KMS-11 (cell line): ENCODE results near the gene EDN3.

ENCODE experiments used
- H2AFZ ChIP-seq: fragments of 200-600 bp; sonication (generic); 2 replicates; pipeline ENCODE4 v1.6.1; 2016; ENCODE audit warnings: antibody characterized with exemption, mixed run types, low read depth
- H3K27ac ChIP-seq: fragments of 200-600 bp; sonication (generic); 2 replicates; pipeline ENCODE4 v1.6.1; 2016; ENCODE audit warnings: mild to moderate bottlenecking, mixed run types
- H3K27me3 ChIP-seq: fragments of 200-600 bp; sonication (generic); 2 replicates; pipeline ENCODE4 v1.6.1; 2017; ENCODE audit warnings: mild to moderate bottlenecking, low read depth, mixed run types, moderate library complexity; ENCODE audit not compliant: insufficient read depth
- H3K36me3 ChIP-seq: fragments of 200-600 bp; sonication (generic); 2 replicates; pipeline ENCODE4 v1.6.1; 2017; ENCODE audit warnings: mild to moderate bottlenecking, mixed run types; ENCODE audit not compliant: insufficient read depth
- H3K4me1 ChIP-seq: fragments of 200-600 bp; sonication (generic); 2 replicates; pipeline ENCODE4 v1.6.1; 2016; ENCODE audit warnings: mild to moderate bottlenecking, low read depth, mixed run types; ENCODE audit not compliant: poor library complexity, severe bottlenecking
- H3K4me2 ChIP-seq: fragments of 200-600 bp; sonication (generic); 2 replicates; pipeline ENCODE4 v1.7.0; 2016; ENCODE audit warnings: mild to moderate bottlenecking, mixed run types
- H3K4me3 ChIP-seq: fragments of 200-600 bp; sonication (generic); IDR thresholded peaks from 2 replicates; pipeline ENCODE4 v1.6.1; 2017; ENCODE audit warnings: low read depth, low read length, mixed read lengths; ENCODE audit not compliant: insufficient read depth
- H3K79me2 ChIP-seq: fragments of 200-600 bp; sonication (generic); 2 replicates; pipeline ENCODE4 v1.6.1; 2016; ENCODE audit warnings: low read depth, mixed run types; ENCODE audit not compliant: insufficient read depth
- H3K9ac ChIP-seq: fragments of 200-600 bp; sonication (generic); 2 replicates; pipeline ENCODE4 v1.6.1; 2016; ENCODE audit warnings: mild to moderate bottlenecking, mixed run types
- H4K20me1 ChIP-seq: fragments of 200-600 bp; sonication (generic); 2 replicates; pipeline ENCODE4 v1.6.1; 2016; ENCODE audit warnings: mild to moderate bottlenecking, mixed run types; ENCODE audit not compliant: insufficient read depth
- TF ChIP-seq, protein P1 (sequence below): fragments of 200-600 bp; sonication (generic); conservative IDR thresholded peaks from 2 replicates; pipeline ENCODE4 v1.6.1; 2017; ENCODE audit warnings: low read depth, mild to moderate bottlenecking, antibody characterized with exemption, low read length, moderate library complexity, mixed read lengths

The EDN3 gene

DNA sequence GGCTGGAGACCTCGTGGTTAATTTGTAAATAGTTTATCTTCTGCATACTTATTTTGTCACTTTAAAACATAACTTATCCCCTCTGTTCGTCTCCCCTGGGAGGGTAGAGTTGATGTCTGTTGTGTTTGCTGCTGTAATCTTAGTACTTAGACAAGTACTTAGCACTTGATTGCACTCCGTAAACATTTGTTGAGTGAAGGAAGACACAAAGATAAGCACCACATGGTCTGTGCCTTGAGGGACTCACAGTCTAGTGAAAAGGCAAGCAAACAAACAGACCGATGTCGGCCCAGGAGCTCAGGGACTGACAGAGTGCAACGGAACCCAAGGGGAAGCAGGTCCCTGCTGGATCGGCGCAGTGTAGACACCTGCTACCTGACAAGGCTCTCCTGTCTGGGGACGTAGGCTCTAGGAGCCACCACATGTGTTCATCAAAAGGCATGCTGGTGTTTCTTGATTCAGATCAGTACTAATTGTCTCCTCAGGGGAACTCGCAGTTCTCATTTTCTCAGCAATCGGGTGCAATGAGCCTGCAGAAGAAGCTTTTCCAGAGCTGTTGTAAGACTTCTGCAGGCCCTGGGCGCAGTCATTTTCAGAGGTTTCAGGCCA is 31.4 kb downstream of the EDN3 start:
- Histone ChIP-seq H3K79me2 (no peaks in the 10 kb centered on the region), H3K9ac (no peak overlapping the region), H3K4me1 (peaks cover 3% of the 10 kb centered on the region), H3K27me3 (peaks cover 29% of the 10 kb centered on the region; the same call in 1 of the 2 replicates), H3K4me2 (no peak overlapping the region), H4K20me1 (no peaks in the 10 kb centered on the region), H3K36me3 (no peaks in the 10 kb centered on the region), H3K4me3 (no peak overlapping the region), H2AFZ (no peak overlapping the region), H3K27ac (no peak overlapping the region)
- TF ChIP-seq, protein P1, sequence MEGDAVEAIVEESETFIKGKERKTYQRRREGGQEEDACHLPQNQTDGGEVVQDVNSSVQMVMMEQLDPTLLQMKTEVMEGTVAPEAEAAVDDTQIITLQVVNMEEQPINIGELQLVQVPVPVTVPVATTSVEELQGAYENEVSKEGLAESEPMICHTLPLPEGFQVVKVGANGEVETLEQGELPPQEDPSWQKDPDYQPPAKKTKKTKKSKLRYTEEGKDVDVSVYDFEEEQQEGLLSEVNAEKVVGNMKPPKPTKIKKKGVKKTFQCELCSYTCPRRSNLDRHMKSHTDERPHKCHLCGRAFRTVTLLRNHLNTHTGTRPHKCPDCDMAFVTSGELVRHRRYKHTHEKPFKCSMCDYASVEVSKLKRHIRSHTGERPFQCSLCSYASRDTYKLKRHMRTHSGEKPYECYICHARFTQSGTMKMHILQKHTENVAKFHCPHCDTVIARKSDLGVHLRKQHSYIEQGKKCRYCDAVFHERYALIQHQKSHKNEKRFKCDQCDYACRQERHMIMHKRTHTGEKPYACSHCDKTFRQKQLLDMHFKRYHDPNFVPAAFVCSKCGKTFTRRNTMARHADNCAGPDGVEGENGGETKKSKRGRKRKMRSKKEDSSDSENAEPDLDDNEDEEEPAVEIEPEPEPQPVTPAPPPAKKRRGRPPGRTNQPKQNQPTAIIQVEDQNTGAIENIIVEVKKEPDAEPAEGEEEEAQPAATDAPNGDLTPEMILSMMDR: no peak

DNA sequence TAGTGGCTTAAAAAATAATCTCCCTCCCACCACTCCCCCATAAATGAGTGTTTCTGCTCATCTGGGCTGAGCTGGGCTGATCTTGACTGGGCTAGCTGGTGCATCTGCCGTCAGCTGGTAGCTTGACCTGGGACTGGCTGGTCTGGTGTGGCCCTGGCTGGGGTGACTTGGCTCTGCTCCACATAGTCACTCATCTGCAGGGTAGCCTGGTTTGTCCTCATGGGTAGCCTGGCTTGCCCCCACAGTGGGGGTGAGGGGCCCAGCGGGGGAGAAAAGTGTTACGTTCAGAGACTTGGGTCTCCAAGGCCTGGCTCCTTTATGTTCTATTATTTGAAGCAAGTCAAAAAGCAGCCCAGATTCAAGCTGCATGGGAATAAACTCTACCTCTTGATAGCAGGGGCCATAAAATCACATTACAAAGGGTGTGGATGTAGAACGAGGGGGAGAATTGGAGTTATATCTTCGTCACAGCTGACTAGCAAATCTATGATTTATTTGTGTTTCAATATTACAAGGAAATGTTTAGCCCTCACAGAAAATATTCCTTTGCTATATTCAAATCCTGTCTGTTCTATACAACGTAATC is 32.9 kb downstream of the EDN3 start:
- no peak overlapping the region for H2AFZ ChIP-seq
- H4K20me1 ChIP-seq: no peaks in the 10 kb centered on the region
- H3K27me3 ChIP-seq: peaks cover 18% of the 10 kb centered on the region; the same call in 1 of the 2 replicates
- TF ChIP-seq, protein P1: no peak
- no peak overlapping the region for H3K9ac ChIP-seq
- no peak overlapping the region for H3K27ac ChIP-seq
- no peak overlapping the region for H3K4me3 ChIP-seq
- H3K79me2 ChIP-seq: no peaks in the 10 kb centered on the region
- no peak overlapping the region for H3K4me2 ChIP-seq
- H3K4me1 ChIP-seq: peaks cover 3% of the 10 kb centered on the region
- H3K36me3 ChIP-seq: no peaks in the 10 kb centered on the region

DNA sequence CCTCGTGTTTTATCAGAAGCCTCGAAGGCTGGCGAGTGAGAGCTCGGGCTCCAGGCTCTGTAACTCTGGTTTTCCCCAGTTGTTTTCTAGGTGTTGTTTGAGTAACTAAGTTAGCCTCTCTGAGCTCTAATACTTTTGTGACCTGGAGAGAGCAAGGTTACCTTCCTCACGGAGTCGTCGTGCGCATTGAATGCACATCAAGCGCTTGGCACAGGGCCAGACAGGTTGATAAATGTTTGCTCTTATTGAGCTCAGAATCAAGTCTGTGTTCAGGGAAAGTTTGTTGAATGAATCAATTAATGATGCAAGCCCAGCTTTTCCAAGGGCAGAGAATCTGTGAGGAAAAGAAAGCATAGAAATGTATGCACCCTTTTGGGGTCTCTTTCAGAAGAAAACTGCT is 33.5 kb downstream of the EDN3 start:
- Histone ChIP-seq H3K9ac (no peak overlapping the region), H4K20me1 (no peaks in the 10 kb centered on the region), H3K27ac (no peak overlapping the region), H3K4me1 (peaks cover 3% of the 10 kb centered on the region), H3K4me2 (no peak overlapping the region), H2AFZ (no peak overlapping the region), H3K4me3 (no peak overlapping the region), H3K36me3 (no peaks in the 10 kb centered on the region), H3K27me3 (peaks cover 15% of the 10 kb centered on the region; the same call in 1 of the 2 replicates), H3K79me2 (no peaks in the 10 kb centered on the region)
- TF ChIP-seq, protein P1: no peak

DNA sequence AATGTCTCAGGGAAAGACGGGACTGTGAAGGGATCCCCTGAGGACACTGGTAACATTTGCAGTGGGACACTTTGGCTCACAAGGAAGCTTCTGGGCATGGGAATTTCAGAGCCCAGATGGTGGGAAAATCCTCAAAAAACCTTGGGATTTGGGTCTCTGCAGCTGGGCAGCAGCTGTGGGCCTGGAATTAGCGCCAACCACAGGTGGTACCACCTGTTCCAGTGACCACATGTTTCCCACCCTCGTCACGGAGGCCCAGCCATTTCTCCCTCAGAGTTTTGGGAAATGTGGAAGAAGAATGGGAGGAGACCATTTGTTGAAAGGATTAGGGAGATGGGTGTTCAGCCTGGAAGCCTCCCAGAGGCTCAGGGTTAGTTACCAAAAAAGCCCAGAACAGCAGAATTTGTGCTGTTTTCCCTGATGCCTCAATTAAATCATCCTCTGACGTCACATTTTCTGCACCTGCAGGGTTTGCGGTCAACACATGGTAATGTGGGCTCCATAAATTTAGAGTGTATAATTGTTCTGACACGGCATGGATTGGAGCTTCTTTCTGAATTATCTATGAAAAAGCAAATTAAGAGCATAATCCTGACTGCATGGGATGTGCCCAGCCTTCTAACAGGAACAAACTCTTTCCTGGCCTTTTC is 34.4 kb downstream of the EDN3 start:
- H3K9ac ChIP-seq: no peak overlapping the region
- H3K79me2 ChIP-seq: no peaks in the 10 kb centered on the region
- H3K27ac ChIP-seq: peak overlapping the region; percentile 19; the same call in 1 of the 2 replicates
- no peak overlapping the region for H3K4me3 ChIP-seq
- H2AFZ ChIP-seq: no peak overlapping the region
- peaks cover 3% of the 10 kb centered on the region for H3K4me1 ChIP-seq
- no peak overlapping the region; the same call in 1 of the 2 replicates for H3K4me2 ChIP-seq
- H4K20me1 ChIP-seq: no peaks in the 10 kb centered on the region
- H3K27me3 ChIP-seq: peaks cover 15% of the 10 kb centered on the region; the same call in 1 of the 2 replicates
- no peaks in the 10 kb centered on the region for H3K36me3 ChIP-seq
- TF ChIP-seq, protein P1: no peak
